ENCODE measurements around the gene FCHO1. TPM values are rescaled to one million over a fixed set of nuclear protein-coding genes. Genes with fewer than 3 reads are reported as not detected.

The FCHO1 gene
- total and polyA plus RNA-seq, 4 donors: 0.69 to 2.8 (median 1.7) TPM

DNA sequence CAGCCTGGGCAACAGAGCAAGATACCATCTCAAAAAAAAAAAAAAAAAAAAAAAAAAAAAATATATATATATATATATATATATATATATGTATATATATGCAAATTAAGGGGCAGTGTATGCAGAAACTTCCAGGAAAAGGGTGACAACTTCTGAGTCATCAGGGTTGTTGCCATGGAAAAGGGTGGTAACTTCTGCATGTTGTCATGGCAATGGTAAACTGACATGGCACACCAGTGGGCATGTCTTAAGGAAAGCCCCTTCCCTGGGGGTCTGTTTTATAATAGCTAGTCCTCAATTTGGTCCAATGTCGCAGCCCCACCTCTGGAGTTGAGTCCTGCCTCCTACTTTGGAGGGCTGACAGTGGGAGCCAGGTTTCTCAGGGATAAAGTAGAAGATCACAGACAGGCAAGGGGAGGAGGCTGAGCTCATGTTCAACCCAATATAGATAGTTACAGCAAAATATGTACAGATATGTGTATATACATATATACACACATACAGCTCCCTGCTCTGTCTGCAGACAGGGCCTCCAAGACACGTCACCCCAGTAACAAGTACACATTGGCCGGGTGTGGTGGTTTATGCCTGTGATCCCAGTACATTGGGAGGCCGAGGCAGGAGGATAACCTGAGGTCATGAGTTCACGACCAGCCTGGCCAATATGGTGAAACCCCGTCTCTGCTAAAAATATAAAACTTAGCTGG, 7.2 kb upstream of the FCHO1 start:
- Histone ChIP-seq H3K36me3 (ENCODE audit: control insufficient read depth in 4 of 4, insufficient read depth in 3 of 4, low read depth in 1 of 4, low read length in 3 of 4) (no peaks in the 10 kb centered on the region), H3K4me1 (ENCODE audit: control insufficient read depth in 4 of 4, insufficient read depth in 4 of 4, low read length in 3 of 4) (peaks cover 0 to 5% (median under 1%) of the 10 kb centered on the region in 4 donors), H3K9me3 (ENCODE audit: control insufficient read depth in 4 of 4, low read length in 3 of 4) (no peaks in the 10 kb centered on the region), H3K4me3 (ENCODE audit: low read depth in 1 of 3, low read length in 3 of 3) (no peak overlapping the region), H3K27ac (ENCODE audit: low read depth in 1 of 2, low read length in 2 of 2) (no peak overlapping the region), H3K27me3 (ENCODE audit: control insufficient read depth in 4 of 4, insufficient read depth in 4 of 4, low read length in 3 of 4) (no peaks in the 10 kb centered on the region), H3K9ac (ENCODE audit: low read depth in 1 of 2, low read length in 2 of 2) (no peak overlapping the region)
- no peak for DNase-seq (ENCODE audit: low spot score)
- no peak for TF ChIP-seq SP1 (IDR thresholded peaks at IDR 0.05)
- no peak for TF ChIP-seq FOXA1 (IDR thresholded peaks at IDR 0.05)
- TF ChIP-seq REST (IDR thresholded peaks at IDR 0.05): no peak
- TF ChIP-seq, protein P1, sequence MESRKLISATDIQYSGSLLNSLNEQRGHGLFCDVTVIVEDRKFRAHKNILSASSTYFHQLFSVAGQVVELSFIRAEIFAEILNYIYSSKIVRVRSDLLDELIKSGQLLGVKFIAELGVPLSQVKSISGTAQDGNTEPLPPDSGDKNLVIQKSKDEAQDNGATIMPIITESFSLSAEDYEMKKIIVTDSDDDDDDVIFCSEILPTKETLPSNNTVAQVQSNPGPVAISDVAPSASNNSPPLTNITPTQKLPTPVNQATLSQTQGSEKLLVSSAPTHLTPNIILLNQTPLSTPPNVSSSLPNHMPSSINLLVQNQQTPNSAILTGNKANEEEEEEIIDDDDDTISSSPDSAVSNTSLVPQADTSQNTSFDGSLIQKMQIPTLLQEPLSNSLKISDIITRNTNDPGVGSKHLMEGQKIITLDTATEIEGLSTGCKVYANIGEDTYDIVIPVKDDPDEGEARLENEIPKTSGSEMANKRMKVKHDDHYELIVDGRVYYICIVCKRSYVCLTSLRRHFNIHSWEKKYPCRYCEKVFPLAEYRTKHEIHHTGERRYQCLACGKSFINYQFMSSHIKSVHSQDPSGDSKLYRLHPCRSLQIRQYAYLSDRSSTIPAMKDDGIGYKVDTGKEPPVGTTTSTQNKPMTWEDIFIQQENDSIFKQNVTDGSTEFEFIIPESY (IDR thresholded peaks at IDR 0.05): no peak
- no peak for TF ChIP-seq YY1 (IDR thresholded peaks at IDR 0.05)
- TF ChIP-seq, protein P2, sequence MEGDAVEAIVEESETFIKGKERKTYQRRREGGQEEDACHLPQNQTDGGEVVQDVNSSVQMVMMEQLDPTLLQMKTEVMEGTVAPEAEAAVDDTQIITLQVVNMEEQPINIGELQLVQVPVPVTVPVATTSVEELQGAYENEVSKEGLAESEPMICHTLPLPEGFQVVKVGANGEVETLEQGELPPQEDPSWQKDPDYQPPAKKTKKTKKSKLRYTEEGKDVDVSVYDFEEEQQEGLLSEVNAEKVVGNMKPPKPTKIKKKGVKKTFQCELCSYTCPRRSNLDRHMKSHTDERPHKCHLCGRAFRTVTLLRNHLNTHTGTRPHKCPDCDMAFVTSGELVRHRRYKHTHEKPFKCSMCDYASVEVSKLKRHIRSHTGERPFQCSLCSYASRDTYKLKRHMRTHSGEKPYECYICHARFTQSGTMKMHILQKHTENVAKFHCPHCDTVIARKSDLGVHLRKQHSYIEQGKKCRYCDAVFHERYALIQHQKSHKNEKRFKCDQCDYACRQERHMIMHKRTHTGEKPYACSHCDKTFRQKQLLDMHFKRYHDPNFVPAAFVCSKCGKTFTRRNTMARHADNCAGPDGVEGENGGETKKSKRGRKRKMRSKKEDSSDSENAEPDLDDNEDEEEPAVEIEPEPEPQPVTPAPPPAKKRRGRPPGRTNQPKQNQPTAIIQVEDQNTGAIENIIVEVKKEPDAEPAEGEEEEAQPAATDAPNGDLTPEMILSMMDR (IDR thresholded peaks at IDR 0.05; ENCODE audit: low read depth, low read length, missing input control): no peak
- TF ChIP-seq HNF4A (conservative IDR thresholded peaks at IDR 0.05): no peak
- TF ChIP-seq, protein P3, sequence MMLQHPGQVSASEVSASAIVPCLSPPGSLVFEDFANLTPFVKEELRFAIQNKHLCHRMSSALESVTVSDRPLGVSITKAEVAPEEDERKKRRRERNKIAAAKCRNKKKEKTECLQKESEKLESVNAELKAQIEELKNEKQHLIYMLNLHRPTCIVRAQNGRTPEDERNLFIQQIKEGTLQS (IDR thresholded peaks at IDR 0.05): no peak
- no peak for TF ChIP-seq EGR1 (IDR thresholded peaks at IDR 0.05; ENCODE audit: low read depth in 2 of 2)
- TF ChIP-seq GABPA (IDR thresholded peaks at IDR 0.05 in 1 of 2, conservative IDR thresholded peaks at IDR 0.05 in 1 of 2): no peak
- TF ChIP-seq FOXA2 (IDR thresholded peaks at IDR 0.05): no peak
- TF ChIP-seq NR2F2 (IDR thresholded peaks at IDR 0.05): no peak
- no peak for TF ChIP-seq RAD21 (IDR thresholded peaks at IDR 0.05)
- no peak for TF ChIP-seq HNF4G (IDR thresholded peaks at IDR 0.05)
- TF ChIP-seq RXRA (IDR thresholded peaks at IDR 0.05): no peak
- TF ChIP-seq, protein P4, sequence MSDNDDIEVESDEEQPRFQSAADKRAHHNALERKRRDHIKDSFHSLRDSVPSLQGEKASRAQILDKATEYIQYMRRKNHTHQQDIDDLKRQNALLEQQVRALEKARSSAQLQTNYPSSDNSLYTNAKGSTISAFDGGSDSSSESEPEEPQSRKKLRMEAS (IDR thresholded peaks at IDR 0.05): no peak
- no peak for TF ChIP-seq JUND (IDR thresholded peaks at IDR 0.05)
- no peak for TF ChIP-seq TAF1 (conservative IDR thresholded peaks at IDR 0.05)
- 78% methylated on average over 6 of the region's 6 CpGs for WGBS
